HL-60/S4 treated with retinoic acid at 250 ng/mL for 4 days and 3 days (cell line): ENCODE data around the gene ABCA4.

Experiments
- in situ Hi-C: fragments of 300-500 bp; cut with MboI; formaldehyde crosslinking; loops from 2 replicates; pipeline ENCODE4 v1.7.0; 2022; ENCODE audit warnings: low sequenced_read_pairs

Gene ABCA4

DNA sequence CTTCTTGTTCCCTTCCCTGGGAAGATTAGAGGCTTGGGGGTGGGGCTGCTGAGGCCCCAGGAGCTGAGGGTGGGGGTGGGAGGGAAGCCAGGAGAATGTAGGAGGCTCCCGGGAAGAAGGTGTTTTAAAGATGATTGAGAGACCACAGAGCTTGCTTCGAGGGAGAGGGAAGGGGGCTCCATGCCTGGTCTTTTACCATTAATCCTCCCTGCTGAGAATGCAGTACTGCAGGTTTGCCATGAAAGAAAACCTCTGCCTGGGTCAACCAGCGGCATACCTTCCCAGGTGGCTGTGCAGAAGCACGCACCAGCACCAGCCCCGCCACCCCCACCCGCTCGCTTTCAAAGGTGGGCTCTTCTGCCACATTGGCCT is 15.4 kb downstream of the ABCA4 start:
- in situ Hi-C loops: no loop called here

GRCh38 chr1:94104776-94105580 is 16.0 kb downstream of the ABCA4 start:
- in situ Hi-C loops: no loop called here

DNA sequence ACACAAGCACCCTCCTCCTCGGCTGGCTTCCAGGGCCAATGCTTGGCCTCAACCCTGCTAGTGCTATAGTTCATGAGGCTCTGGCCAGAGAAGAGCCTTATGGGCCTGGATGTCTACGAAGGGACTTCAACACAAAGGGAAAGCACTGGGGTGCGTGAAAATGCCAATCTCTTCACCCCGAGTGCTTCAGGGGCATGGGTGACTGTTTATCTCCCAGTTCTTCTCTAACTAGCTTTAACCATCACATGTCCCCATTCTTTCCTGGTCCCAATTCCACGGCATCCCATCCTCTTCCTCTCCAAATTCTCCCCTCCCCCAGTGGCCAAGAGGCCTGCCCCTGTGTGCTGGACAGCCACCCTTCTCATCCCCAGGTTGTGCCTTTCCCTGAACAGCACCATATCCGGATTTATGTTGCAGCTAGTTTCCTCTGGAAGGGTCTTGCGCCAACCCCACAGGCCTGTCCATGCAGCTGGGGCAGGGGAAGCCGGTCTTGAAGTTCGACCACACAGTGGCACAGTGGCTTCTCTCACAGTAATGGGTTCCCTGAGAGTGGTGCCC is 16.7 kb downstream of the ABCA4 start:
- in situ Hi-C loops: no loop called here

DNA sequence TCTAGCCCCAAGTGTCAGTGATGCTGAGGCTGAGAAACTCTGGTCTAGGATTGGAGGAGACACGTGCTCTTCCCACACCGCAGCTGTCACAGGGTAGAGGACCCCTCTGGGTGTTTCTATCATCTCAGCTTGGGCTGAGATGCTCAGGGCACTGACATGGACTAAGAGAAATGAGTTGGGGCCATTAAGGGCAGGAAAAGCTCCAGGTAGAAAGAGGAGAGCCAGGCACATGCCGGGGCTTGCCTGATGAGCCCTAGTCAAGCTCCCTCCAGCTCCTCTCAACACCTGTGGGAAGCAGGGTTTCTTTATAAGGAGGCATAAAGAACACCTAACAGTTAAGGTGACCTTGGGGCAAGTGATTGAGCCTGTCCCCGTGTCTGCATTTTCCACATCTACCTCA is 17.3 kb downstream of the ABCA4 start:
- in situ Hi-C loops: no loop called here

GRCh38 chr1:94101613-94102525 is 19.1 kb downstream of the ABCA4 start:
- in situ Hi-C loops: no loop called here

GRCh38 chr1:94100785-94101612 is 19.9 kb downstream of the ABCA4 start:
- in situ Hi-C loops: no loop called here

DNA sequence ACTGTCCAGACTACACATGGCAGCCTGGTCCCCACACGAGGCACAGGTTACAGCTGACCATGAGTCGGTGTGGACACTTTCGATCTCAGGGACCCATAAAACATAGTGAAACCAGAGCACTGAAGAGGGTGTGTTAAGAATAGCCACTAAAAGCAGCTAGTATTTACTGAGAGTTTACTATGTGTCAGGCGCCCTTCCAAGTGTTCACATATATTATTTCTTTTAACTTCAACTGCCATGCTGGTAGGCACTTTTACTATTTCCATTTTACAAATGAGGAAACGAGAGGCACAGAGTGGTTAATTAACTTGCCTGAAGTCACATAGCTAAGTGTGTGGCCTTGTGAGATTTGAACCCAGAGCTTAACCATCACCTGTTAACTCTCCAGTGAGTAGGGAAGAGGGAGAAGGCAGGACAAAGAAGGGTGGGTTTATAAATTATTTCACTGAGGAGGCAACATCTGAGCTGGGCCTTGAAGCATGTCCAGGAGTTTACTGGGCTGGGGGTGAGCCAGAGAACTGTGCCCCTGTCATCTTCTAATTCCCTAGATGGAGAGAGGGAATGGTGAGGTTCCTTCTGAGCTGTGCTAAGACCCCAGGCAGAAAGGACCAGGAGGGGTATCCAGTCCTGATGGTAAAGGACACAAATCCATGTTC is 20.7 kb downstream of the ABCA4 start:
- in situ Hi-C loops: no loop called here

- in situ Hi-C loops: no loop called here
Measured at GRCh38 chr1:94099303-94099702, 21.6 kb downstream of the ABCA4 start.

GRCh38 chr1:94098585-94099111 is 22.3 kb downstream of the ABCA4 start:
- in situ Hi-C loops: no loop called here

- in situ Hi-C loops: no loop called here
Measured at GRCh38 chr1:94096797-94097549, 24.0 kb downstream of the ABCA4 start.

- in situ Hi-C loops: no loop called here
Measured at GRCh38 chr1:94095744-94096469, 25.0 kb downstream of the ABCA4 start.

DNA sequence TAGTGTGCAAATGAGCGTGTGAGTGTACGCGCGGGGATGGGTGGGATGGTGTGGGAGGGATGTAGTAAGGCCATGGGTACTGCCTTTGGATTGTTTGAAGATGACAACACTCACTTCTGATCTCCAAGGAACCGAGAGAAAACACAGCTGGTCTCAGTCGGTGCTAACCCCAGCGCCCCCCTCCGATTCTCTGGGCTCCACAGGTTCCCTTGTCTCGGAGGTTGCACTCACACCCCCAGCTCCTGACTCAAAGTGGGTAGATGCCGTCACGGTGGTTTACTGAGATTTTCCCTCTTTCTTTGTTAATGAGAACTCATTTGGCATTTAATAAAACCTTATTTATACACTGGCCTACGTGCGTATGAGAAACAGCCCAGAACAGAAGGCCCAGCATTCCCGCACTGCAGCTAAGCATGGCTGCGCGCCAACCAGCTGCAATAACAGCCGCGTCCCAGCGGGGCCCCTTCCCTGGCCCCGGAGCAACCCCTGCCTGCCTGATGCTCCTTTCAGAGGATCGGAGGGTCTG is 25.8 kb downstream of the ABCA4 start:
- in situ Hi-C loops: no loop called here

- in situ Hi-C loops: no loop called here
Measured at GRCh38 chr1:94094469-94095111, 26.4 kb downstream of the ABCA4 start.

DNA sequence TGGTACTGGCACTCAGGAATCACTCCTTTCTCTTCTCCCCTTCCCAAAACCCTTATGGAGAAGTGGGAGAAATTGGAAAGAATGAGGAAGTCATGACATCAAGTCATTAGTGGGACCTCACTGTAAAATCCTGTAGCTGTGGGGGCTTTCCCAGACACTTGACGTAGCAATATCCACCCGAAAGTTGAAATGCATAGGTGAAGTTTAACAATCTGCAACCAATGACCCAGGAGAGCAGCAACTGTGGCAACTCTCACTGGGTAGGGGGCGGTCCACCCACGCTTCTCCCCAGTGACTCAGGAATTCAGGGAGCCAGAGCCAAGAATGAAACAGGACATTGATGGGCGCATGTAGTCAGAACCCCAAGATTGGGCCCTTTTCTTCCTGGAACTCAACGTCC is 27.0 kb downstream of the ABCA4 start:
- in situ Hi-C loops: no loop called here

DNA sequence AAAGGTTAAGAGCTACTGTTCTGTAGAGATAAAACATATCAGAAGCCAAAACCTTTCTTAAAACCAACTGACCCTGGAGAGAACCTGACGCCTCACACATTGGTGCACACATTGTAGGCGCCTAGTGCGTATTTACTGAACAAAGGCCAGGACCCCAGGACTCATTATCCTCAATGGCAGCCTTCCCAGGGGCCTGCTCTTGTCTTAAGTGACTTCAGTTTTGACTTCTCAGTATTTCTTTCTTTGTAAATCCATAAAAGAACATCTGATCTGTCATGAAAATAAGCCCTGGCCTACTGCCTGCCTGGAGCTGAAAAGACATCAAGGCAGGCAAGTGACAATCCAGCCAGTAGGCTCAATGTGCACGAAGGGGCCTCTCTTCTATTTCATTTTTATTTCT is 27.6 kb downstream of the ABCA4 start:
- in situ Hi-C loops: no loop called here

DNA sequence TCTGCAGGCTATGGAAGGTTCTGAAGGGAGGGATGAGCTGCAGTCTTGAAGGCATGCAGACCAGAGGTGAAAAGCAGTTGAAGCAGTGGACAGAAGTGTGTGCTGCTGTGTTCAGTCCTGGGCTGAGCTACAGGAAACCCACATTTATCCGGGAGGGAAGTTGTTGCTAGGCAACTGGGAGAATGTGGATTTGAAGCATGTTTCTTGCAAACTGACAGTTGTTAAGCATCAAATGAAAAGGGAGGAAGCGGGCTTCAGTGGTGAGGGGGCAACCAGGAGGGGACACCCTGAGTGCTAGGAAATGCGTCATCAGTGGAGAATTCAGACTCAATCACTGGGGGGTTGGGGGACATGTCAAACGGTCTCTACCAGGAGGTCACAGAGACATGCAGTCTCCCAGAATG is 28.7 kb downstream of the ABCA4 start:
- in situ Hi-C loops: no loop called here

DNA sequence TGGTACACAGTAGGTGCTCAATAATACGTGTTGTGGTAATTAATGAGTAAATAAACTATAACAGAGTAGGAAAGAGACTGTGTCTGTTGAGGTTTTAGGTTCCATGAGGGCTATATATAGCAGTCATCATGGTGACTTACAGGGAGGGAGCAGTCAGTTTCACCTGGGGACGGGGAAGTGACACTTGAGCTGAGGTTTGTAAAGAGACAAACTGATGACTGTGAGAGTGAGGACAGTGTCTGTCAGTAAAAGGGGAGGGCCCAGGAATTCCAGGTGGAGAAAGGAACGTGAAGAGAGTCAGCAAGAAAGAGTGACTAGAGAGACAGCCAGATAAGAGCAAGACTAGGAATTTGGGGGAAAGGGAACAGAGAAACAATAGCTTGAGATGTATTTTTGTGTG is 30.2 kb downstream of the ABCA4 start:
- in situ Hi-C loops: no loop called here

DNA sequence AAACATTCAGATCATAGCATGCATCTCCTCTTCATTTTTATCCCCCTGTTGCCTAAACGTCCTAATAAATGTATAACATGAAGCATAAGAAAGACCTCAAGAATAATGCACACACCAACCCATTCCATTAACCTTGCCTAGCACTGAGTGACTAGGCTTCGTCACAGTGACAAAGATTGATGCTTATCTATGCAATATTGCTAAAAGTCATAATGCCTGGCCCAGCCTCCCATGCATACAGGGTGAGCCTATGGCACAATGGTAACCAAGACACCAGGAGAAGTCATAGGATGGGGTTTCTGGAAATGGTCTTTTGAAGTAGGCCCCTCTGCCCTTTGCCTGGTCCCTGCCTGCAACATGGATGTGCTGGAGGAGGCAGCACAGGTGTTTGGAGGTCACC is 33.8 kb downstream of the ABCA4 start:
- in situ Hi-C loops: no loop called here
